Measurements from ENCODE around the gene KCNK15.

- TF ChIP-seq CTCF (IDR thresholded peaks at IDR 0.05) (no peak), ZFX (IDR thresholded peaks at IDR 0.05; ENCODE audit: borderline replicate concordance) (no peak)
These were observed at the start of gene KCNK15 for GRCh38 chr20:44745598-44746366.
